Pancreas (tissue), 10 donors: Measurements from ENCODE around the gene MACROH2A1. TPM values are rescaled to one million over a fixed set of nuclear protein-coding genes. Genes with fewer than 3 reads are reported as not detected.
"Not testable (repeated sequence)": the region's sequence is repeated elsewhere in the genome, so short reads cannot be mapped to it uniquely, and the experiment has no call there.

Experiments used
- ATAC-seq, 4 donors: fragments of 200-7000 bp; cut with Tn5 transposase; one replicate each; pipeline versions ENCODE4 v1.8.0 to v1.9.1; 2020; ENCODE audit warnings: mild to moderate bottlenecking in 4 of 4, moderate library complexity in 4 of 4
- DNase-seq, 6 donors: peaks; one replicate each; pipeline ENCODE4 v3.0.0-alpha.2; 2020
- FAIRE-seq: peaks from 2 replicates; lab custom pipeline; 2012; peaks lifted over from hg19 to GRCh38; lab: Jason Lieb, UNC
- H3K27ac ChIP-seq, 4 donors: fragments of 200-600 bp; sonication (generic); 1 replicate in 3 of 4; 2 replicates in 1 of 4; pipeline versions ENCODE4 v1.5.0 to v1.8.0; 2020
- H3K27me3 ChIP-seq, 4 donors: fragments of 200-600 bp; one replicate each; pipeline ENCODE4 v1.8.0; 2021
- H3K36me3 ChIP-seq, 3 donors: fragments of 200-600 bp; sonication (generic) in 1 of 3; one replicate each; pipeline versions ENCODE4 v1.5.0 to v1.8.0; 2020 to 2021
- H3K4me1 ChIP-seq, 3 donors: fragments of 200-600 bp; one replicate each; pipeline ENCODE4 v1.8.0; 2021
- H3K4me3 ChIP-seq, 4 donors: fragments of 200-600 bp; sonication (generic) in 2 of 4; one replicate each; pipeline versions ENCODE4 v1.5.0 to v1.8.0; 2020 to 2021
- H3K9me3 ChIP-seq, 4 donors: fragments of 200-600 bp; one replicate each; pipeline ENCODE4 v1.8.0; 2021
- CTCF ChIP-seq, 4 donors: fragments of 200-600 bp; sonication (generic) in 3 of 4; IDR thresholded peaks; one replicate each; pipeline versions ENCODE4 v1.5.0 to v1.8.0; 2021; ENCODE audit warnings: antibody characterized with exemption in 4 of 4
- WGBS, 2 donors: extraction: QIAGEN DNeasy Blood & Tissue Kit; methylation state at CpG; one replicate each; pipeline ENCODE4 v1.1.7; 2013; 5-methylcytosine and 5-hydroxymethylcytosine counted together
- intact Hi-C, 3 donors: fragments of 100-400 bp; cut with DNase I; formaldehyde crosslinking; loops; one replicate each; pipeline versions ENCODE4 v1.11.1 to v1.14.2; 2022
- polyA plus RNA-seq, 2 donors: library from polyadenylated mRNA; stranded (reverse); fragments of 200-250 nt; gene quantifications; one replicate each; pipeline ENCODE4 v1.2.3, GENCODE V29; 2013
- total RNA-seq, 6 donors: library from RNA; stranded (reverse); fragmentation: NEBNext Ultra II Directional in 4 of 6; extraction: Animal tissue kit (Norgen Biotek cat#: 25700) in 4 of 6; gene quantifications; one replicate each; pipeline versions ENCODE4 v1.2.1 to v1.2.4, GENCODE V29; 2021 to 2023
- donor health status: healthy with polysubstance abuse.
- donor health status: DM: no; HTN: no; CAD: no; lungs with moderate emphysema.
- donor health status: DM: no; HTN: no; CAD: no.
- donor health status: control.
- donor health status: control.
- donor health status: Bipolar disorder and iron deficiency.
- donor health status: DM: yes; HTN: yes; CAD: no.
- donor health status: DM: no; HTN: no; CAD: no.
- donor health status: DM: no; HTN: no; CAD: no.
- donor health status: DM: yes; HTN: yes; CAD: no.

Gene MACROH2A1
- total and polyA plus RNA-seq, 8 donors, result 25.7 to 72.1 (median 43.7) TPM

GRCh38 chr5:135365281-135365680, 33.8 kb downstream of the MACROH2A1 start:
- no peak overlapping the region for H3K4me3 ChIP-seq
- H3K27me3 ChIP-seq, result no peaks in the 10 kb centered on the region
- no peak for ATAC-seq
- peaks cover 0 to 22% (median 3%) of the 10 kb centered on the region in 3 donors for H3K36me3 ChIP-seq
- intact Hi-C loops, result no loop called here
- no peak for FAIRE-seq
- DNase-seq, result no peak
- 96 to 98% methylated on average over 2 of the region's 2 CpGs for WGBS, 2 donors
- H3K4me1 ChIP-seq, result no peaks in the 10 kb centered on the region
- no peak overlapping the region for H3K27ac ChIP-seq
- no peaks in the 10 kb centered on the region for H3K9me3 ChIP-seq
- TF ChIP-seq CTCF (IDR thresholded peaks at IDR 0.05), result no peak

GRCh38 chr5:135364421-135365262, 34.4 kb downstream of the MACROH2A1 start:
- Histone ChIP-seq H3K27me3 (no peaks in the 10 kb centered on the region), H3K4me3 (no peak overlapping the region), H3K27ac (no peak overlapping the region), H3K36me3 (peaks cover 0 to 27% (median 0%) of the 10 kb centered on the region in 3 donors), H3K4me1 (no peaks in the 10 kb centered on the region), H3K9me3 (no peaks in the 10 kb centered on the region)
- intact Hi-C loops, result no loop called here
- ATAC-seq (no peak), FAIRE-seq (peak; percentile 59), DNase-seq (no peak)
- 69 to 74% methylated on average over 5 of the region's 5 CpGs for WGBS, 2 donors
- no peak for TF ChIP-seq CTCF (IDR thresholded peaks at IDR 0.05)

- DNase-seq, H3K4me1 ChIP-seq, FAIRE-seq, H3K27me3 ChIP-seq, H3K9me3 ChIP-seq, H3K4me3 ChIP-seq, ATAC-seq, intact Hi-C loops, H3K27ac ChIP-seq: not testable (repeated sequence)
- 93 to 97% methylated on average over 3 of the region's 3 CpGs for WGBS, 2 donors
- H3K36me3 ChIP-seq, result peaks cover 0 to 32% (median 0%) of the 10 kb centered on the region in 3 donors
These were observed 35.7 kb downstream of the MACROH2A1 start for GRCh38 chr5:135363342-135363741.

- FAIRE-seq, result no peak
- no peak overlapping the region for H3K27ac ChIP-seq
- no peak for DNase-seq
- no peaks in the 10 kb centered on the region for H3K9me3 ChIP-seq
- no peaks in the 10 kb centered on the region for H3K27me3 ChIP-seq
- no peak overlapping the region for H3K4me3 ChIP-seq
- no peaks in the 10 kb centered on the region for H3K4me1 ChIP-seq
- peaks cover 0 to 36% (median 0%) of the 10 kb centered on the region in 3 donors for H3K36me3 ChIP-seq
- intact Hi-C loops, result no loop called here
- no peak for TF ChIP-seq CTCF (IDR thresholded peaks at IDR 0.05)
- WGBS, 2 donors, result 84 to 88% methylated on average over 2 of the region's 2 CpGs
- ATAC-seq, result no peak
These were observed 36.9 kb downstream of the MACROH2A1 start for GRCh38 chr5:135362102-135362501.

GRCh38 chr5:135360278-135361274, 38.5 kb downstream of the MACROH2A1 start:
- ATAC-seq (no peak), DNase-seq (no peak), FAIRE-seq (no peak)
- Histone ChIP-seq H3K9me3 (no peaks in the 10 kb centered on the region), H3K27ac (no peak overlapping the region), H3K4me3 (no peak overlapping the region), H3K4me1 (no peaks in the 10 kb centered on the region), H3K27me3 (no peaks in the 10 kb centered on the region), H3K36me3 (peaks cover 0 to 29% (median 0%) of the 10 kb centered on the region in 3 donors)
- 91 to 93% methylated on average over 16 of the region's 16 CpGs for WGBS, 2 donors
- intact Hi-C loops, result no loop called here
- no peak for TF ChIP-seq CTCF (IDR thresholded peaks at IDR 0.05)
